GM23338 (cell line): ENCODE data around the gene CCDC149. TPM values are rescaled to one million over a fixed set of nuclear protein-coding genes. Genes with fewer than 3 reads are reported as not detected.

Experiments used
- ATAC-seq: fragments of 200-7000 bp; cut with Tn5 transposase; 3 replicates; pipeline ENCODE4 v1.9.1; 2020
- DNase-seq: peaks from one replicate; pipeline ENCODE4 v3.0.0-alpha.2; 2015; ENCODE audit warnings: low spot score
- H2AFZ ChIP-seq: fragments of 200-600 bp; sonication (generic); 2 replicates; pipeline ENCODE4 v1.8.0; 2016; ENCODE audit warnings: antibody characterized with exemption, mild to moderate bottlenecking, moderate library complexity
- H3F3A ChIP-seq: fragments of 200-600 bp; sonication (generic); replicated peaks from 2 replicates; pipeline ENCODE4 v1.8.0; 2017; ENCODE audit warnings: antibody characterized with exemption, mixed run types, low read depth
- H3K27ac ChIP-seq: fragments of 200-600 bp; sonication (generic); 2 replicates; pipeline ENCODE4 v1.6.1; 2016; ENCODE audit warnings: low read depth
- H3K27me3 ChIP-seq: fragments of 200-600 bp; sonication (generic); 2 replicates; pipeline ENCODE4 v1.8.0; 2016; ENCODE audit warnings: mild to moderate bottlenecking, mixed run types, moderate library complexity; ENCODE audit not compliant: insufficient read depth
- H3K36me3 ChIP-seq: fragments of 200-600 bp; sonication (generic); 2 replicates; pipeline ENCODE4 v1.8.0; 2016; ENCODE audit warnings: mild to moderate bottlenecking; ENCODE audit not compliant: insufficient read depth
- H3K4me1 ChIP-seq: fragments of 200-600 bp; sonication (generic); 2 replicates; pipeline ENCODE4 v1.8.0; 2016; ENCODE audit warnings: mild to moderate bottlenecking, moderate library complexity; ENCODE audit not compliant: insufficient read depth
- H3K4me2 ChIP-seq: fragments of 200-600 bp; sonication (generic); 2 replicates; pipeline ENCODE4 v1.7.1; 2017; ENCODE audit warnings: mixed run types
- H3K4me3 ChIP-seq: fragments of 200-600 bp; sonication (generic); 2 replicates; pipeline ENCODE4 v1.6.1; 2016; ENCODE audit warnings: mixed run types
- H3K79me2 ChIP-seq: fragments of 200-600 bp; sonication (generic); replicated peaks from 2 replicates; pipeline ENCODE4 v1.8.0; 2017; ENCODE audit warnings: mild to moderate bottlenecking; ENCODE audit not compliant: insufficient read depth
- H3K9me2 ChIP-seq: fragments of 200-600 bp; sonication (generic); 2 replicates; pipeline ENCODE4 v1.8.0; 2017; ENCODE audit not compliant: insufficient read depth
- H4K20me1 ChIP-seq: fragments of 200-600 bp; sonication (generic); replicated peaks from 2 replicates; pipeline ENCODE4 v1.8.0; 2017; ENCODE audit warnings: mild to moderate bottlenecking; ENCODE audit not compliant: insufficient read depth
- H3K27ac Mint-ChIP-seq: 2 replicates; pipeline ENCODE4 v1.8.0; 2020; ENCODE audit warnings: inconsistent platforms, mild to moderate bottlenecking, moderate library complexity, mixed read lengths
- H3K27me3 Mint-ChIP-seq: 3 replicates; pipeline ENCODE4 v1.8.0; 2022; ENCODE audit warnings: low read depth, mild to moderate bottlenecking, moderate library complexity, mixed read lengths, inconsistent platforms; ENCODE audit not compliant: insufficient read depth, poor library complexity
- H3K36me3 Mint-ChIP-seq: 3 replicates; pipeline ENCODE4 v1.8.0; 2021; ENCODE audit warnings: low read depth, mild to moderate bottlenecking, inconsistent platforms, moderate library complexity, mixed read lengths
- H3K4me1 Mint-ChIP-seq: 3 replicates; pipeline ENCODE4 v1.8.0; 2020; ENCODE audit warnings: mild to moderate bottlenecking, inconsistent platforms, mixed read lengths
- H3K4me3 Mint-ChIP-seq: 3 replicates; pipeline ENCODE4 v1.8.0; 2021; ENCODE audit warnings: moderate library complexity, mild to moderate bottlenecking, inconsistent platforms, mixed read lengths
- H3K9me3 Mint-ChIP-seq: 3 replicates; pipeline ENCODE4 v1.8.0; 2020; ENCODE audit warnings: moderate library complexity, mild to moderate bottlenecking, inconsistent platforms, mixed read lengths
- CTCF ChIP-seq, 2 experiments: fragments of 200-600 bp in 1 of 2; sonication (generic) in 1 of 2; conservative IDR thresholded peaks; 2 replicates each; pipeline versions ENCODE4 v1.5.1 to v1.6.1; 2016 to 2017; ENCODE audit warnings: antibody characterized with exemption in 2 of 2, low read depth in 2 of 2, mild to moderate bottlenecking in 2 of 2, moderate library complexity in 1 of 2
- STAT1 ChIP-seq: IDR thresholded peaks from one replicate; pipeline ENCODE4 v1.6.1; 2016; ENCODE audit warnings: antibody characterized with exemption; ENCODE audit not compliant: unreplicated experiment
- ZNF462 ChIP-seq: fragments of 250-450 bp; sonication (Bioruptor Pico); IDR thresholded peaks from 2 replicates; pipeline ENCODE4 v1.5.0; 2020; ENCODE audit warnings: mild to moderate bottlenecking, moderate library complexity
- polyA plus RNA-seq: library from polyadenylated mRNA; unstranded; fragments of >200 nt; fragmentation: Nextera tagmentation; extraction: Ambion mirVana; gene quantifications from 2 replicates; pipeline ENCODE4 v1.2.1, GENCODE V29; 2016
- total RNA-seq: library from RNA; depleted of rRNA; stranded (reverse); fragments of >200 nt; shearing (Covaris generic); gene quantifications from 2 replicates; pipeline ENCODE4 v1.2.3, GENCODE V29; 2014
- TF ChIP-seq, protein P1 (sequence below): IDR thresholded peaks from one replicate; pipeline ENCODE4 v1.6.1; 2018; ENCODE audit warnings: antibody characterized with exemption; ENCODE audit not compliant: unreplicated experiment

Gene CCDC149
- total and polyA plus RNA-seq, 2 experiments from 2014 or later: 2.6 to 6.4 TPM

- peak; percentile 74 for DNase-seq
- H3K4me1 ChIP-seq: peaks cover 8% of the 10 kb centered on the region; the same call in 1 of the 2 replicates
- H3K79me2 ChIP-seq: no peaks in the 10 kb centered on the region
- Mint-ChIP-seq H3K27me3 (peaks cover 12% of the 10 kb centered on the region), H3K36me3 (peaks cover 13% of the 10 kb centered on the region), H3K27ac (no peak overlapping the region), H3K4me1 (peaks cover 32% of the 10 kb centered on the region), H3K9me3 (no peaks in the 10 kb centered on the region; the same call in 2 of the 3 replicates), H3K4me3 (no peak overlapping the region)
- no peaks in the 10 kb centered on the region for H3F3A ChIP-seq
- no peaks in the 10 kb centered on the region for H4K20me1 ChIP-seq
- no peak overlapping the region for H3K4me2 ChIP-seq
- TF ChIP-seq ZNF462 (CRISPR knock-in tag) (no peak), CTCF (conservative IDR thresholded peaks at IDR 0.05; ENCODE audit: low read depth in 2 of 2) (peak; percentile 44 to 56)
- peak overlapping the region; percentile 67; the same call in 1 of the 2 replicates for H2AFZ ChIP-seq
- H3K36me3 ChIP-seq: no peaks in the 10 kb centered on the region
- no peaks in the 10 kb centered on the region for H3K27me3 ChIP-seq
- no peak overlapping the region for H3K27ac ChIP-seq
- peak; percentile 97 for ATAC-seq
- H3K9me2 ChIP-seq: 0 out of 2 replicates have a peak, but pooled peaks cover 7% of the 10 kb centered on the region
- no peak overlapping the region for H3K4me3 ChIP-seq
Observed at GRCh38 chr4:24809376-24809775, 103.5 kb downstream of the CCDC149 start.

GRCh38 chr4:24808955-24809354 lies 103.9 kb downstream of the CCDC149 start:
- Histone ChIP-seq H3K27me3 (no peaks in the 10 kb centered on the region), H3K4me1 (peaks cover 8% of the 10 kb centered on the region; the same call in 1 of the 2 replicates), H3K36me3 (no peaks in the 10 kb centered on the region), H3K9me2 (0 out of 2 replicates have a peak, but pooled peaks cover 7% of the 10 kb centered on the region), H3K27ac (0 out of 2 replicates have a peak overlapping the region, but pooled peaks have one; percentile 18), H4K20me1 (no peaks in the 10 kb centered on the region), H3F3A (no peaks in the 10 kb centered on the region), H2AFZ (no peak overlapping the region), H3K4me2 (no peak overlapping the region), H3K79me2 (no peaks in the 10 kb centered on the region), H3K4me3 (no peak overlapping the region)
- no peak for DNase-seq
- Mint-ChIP-seq H3K4me3 (no peak overlapping the region), H3K27me3 (peaks cover 12% of the 10 kb centered on the region), H3K36me3 (peaks cover 13% of the 10 kb centered on the region), H3K27ac (no peak overlapping the region), H3K4me1 (peaks cover 32% of the 10 kb centered on the region), H3K9me3 (no peaks in the 10 kb centered on the region; the same call in 2 of the 3 replicates)
- ATAC-seq: no peak
- no peak for TF ChIP-seq STAT1
- TF ChIP-seq, protein P1, sequence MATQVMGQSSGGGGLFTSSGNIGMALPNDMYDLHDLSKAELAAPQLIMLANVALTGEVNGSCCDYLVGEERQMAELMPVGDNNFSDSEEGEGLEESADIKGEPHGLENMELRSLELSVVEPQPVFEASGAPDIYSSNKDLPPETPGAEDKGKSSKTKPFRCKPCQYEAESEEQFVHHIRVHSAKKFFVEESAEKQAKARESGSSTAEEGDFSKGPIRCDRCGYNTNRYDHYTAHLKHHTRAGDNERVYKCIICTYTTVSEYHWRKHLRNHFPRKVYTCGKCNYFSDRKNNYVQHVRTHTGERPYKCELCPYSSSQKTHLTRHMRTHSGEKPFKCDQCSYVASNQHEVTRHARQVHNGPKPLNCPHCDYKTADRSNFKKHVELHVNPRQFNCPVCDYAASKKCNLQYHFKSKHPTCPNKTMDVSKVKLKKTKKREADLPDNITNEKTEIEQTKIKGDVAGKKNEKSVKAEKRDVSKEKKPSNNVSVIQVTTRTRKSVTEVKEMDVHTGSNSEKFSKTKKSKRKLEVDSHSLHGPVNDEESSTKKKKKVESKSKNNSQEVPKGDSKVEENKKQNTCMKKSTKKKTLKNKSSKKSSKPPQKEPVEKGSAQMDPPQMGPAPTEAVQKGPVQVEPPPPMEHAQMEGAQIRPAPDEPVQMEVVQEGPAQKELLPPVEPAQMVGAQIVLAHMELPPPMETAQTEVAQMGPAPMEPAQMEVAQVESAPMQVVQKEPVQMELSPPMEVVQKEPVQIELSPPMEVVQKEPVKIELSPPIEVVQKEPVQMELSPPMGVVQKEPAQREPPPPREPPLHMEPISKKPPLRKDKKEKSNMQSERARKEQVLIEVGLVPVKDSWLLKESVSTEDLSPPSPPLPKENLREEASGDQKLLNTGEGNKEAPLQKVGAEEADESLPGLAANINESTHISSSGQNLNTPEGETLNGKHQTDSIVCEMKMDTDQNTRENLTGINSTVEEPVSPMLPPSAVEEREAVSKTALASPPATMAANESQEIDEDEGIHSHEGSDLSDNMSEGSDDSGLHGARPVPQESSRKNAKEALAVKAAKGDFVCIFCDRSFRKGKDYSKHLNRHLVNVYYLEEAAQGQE: no peak
